ENCODE data around the gene SELL.

GRCh38 chr1:169680377-169681019 lies 30.9 kb downstream of the SELL start:
- TF ChIP-seq POLR2AphosphoS5 (IDR thresholded peaks at IDR 0.05; ENCODE audit: low read depth) (no peak), CTCF (conservative IDR thresholded peaks at IDR 0.05; ENCODE audit: low read depth in 2 of 2) (no peak), EZH2 (IDR thresholded peaks at IDR 0.05; ENCODE audit: low read depth, unreplicated experiment) (no peak)

Measured in GM23338 (cell line).